H9 (cell line): ENCODE data around the gene THSD7B. TPM values are rescaled to one million over a fixed set of nuclear protein-coding genes. Genes with fewer than 3 reads are reported as not detected.

Experiments used
- DNase-seq: peaks from one replicate; pipeline ENCODE4 v3.0.0-alpha.2; 2017
- H2AFZ ChIP-seq: one replicate; pipeline ENCODE4 v1.6.1; 2013; ENCODE audit warnings: mild to moderate bottlenecking, low read length, control low read depth, moderate library complexity
- H2AK5ac ChIP-seq: 2 replicates; pipeline ENCODE4 v1.6.1; 2013; ENCODE audit warnings: low read length, control low read depth, mixed read lengths; ENCODE audit not compliant: insufficient read length
- H2BK120ac ChIP-seq: one replicate; pipeline ENCODE4 v1.6.1; 2013; ENCODE audit warnings: low read depth, mild to moderate bottlenecking, low read length, control low read depth, inconsistent platforms; ENCODE audit not compliant: poor library complexity, severe bottlenecking
- H2BK12ac ChIP-seq: 2 replicates; pipeline ENCODE4 v1.6.1; 2013; ENCODE audit warnings: low read length, control low read depth, mixed read lengths, low read depth; ENCODE audit not compliant: insufficient read length
- H2BK15ac ChIP-seq: 2 replicates; pipeline ENCODE4 v1.6.1; 2013; ENCODE audit warnings: low read depth, low read length, control low read depth
- H2BK20ac ChIP-seq: one replicate; pipeline ENCODE4 v1.6.1; 2013; ENCODE audit warnings: low read depth, mild to moderate bottlenecking, low read length, control low read depth, inconsistent platforms; ENCODE audit not compliant: poor library complexity, severe bottlenecking
- H2BK5ac ChIP-seq: 2 replicates; pipeline ENCODE4 v1.6.1; 2013; ENCODE audit warnings: low read length, control low read depth, mixed read lengths; ENCODE audit not compliant: insufficient read length
- H3K14ac ChIP-seq: 2 replicates; pipeline ENCODE4 v1.6.1; 2013; ENCODE audit warnings: low read length, control low read depth; ENCODE audit not compliant: insufficient read depth
- H3K18ac ChIP-seq: 2 replicates; pipeline ENCODE4 v1.6.1; 2013; ENCODE audit warnings: low read depth, mild to moderate bottlenecking, mixed read lengths, low read length, control low read depth; ENCODE audit not compliant: insufficient read length
- H3K23ac ChIP-seq: 2 replicates; pipeline ENCODE4 v1.6.1; 2013; ENCODE audit warnings: low read length, control low read depth, mixed read lengths, low read depth; ENCODE audit not compliant: insufficient read length
- H3K23me2 ChIP-seq: 2 replicates; pipeline ENCODE4 v1.6.1; 2013; ENCODE audit warnings: low read depth, mild to moderate bottlenecking, mixed read lengths, low read length, control low read depth; ENCODE audit not compliant: insufficient read length, poor library complexity, severe bottlenecking
- H3K27ac ChIP-seq: 2 replicates; pipeline ENCODE4 v1.5.1; 2013; ENCODE audit warnings: low read length, control low read depth, mixed read lengths, low read depth; ENCODE audit not compliant: insufficient read length
- H3K27me3 ChIP-seq: 2 replicates; pipeline ENCODE4 v1.6.1; 2013; ENCODE audit warnings: low read length, control low read depth, inconsistent platforms; ENCODE audit not compliant: insufficient read depth
- H3K4ac ChIP-seq: 2 replicates; pipeline ENCODE4 v1.6.1; 2013; ENCODE audit warnings: low read depth, mild to moderate bottlenecking, control low read depth, inconsistent platforms, low read length, moderate library complexity
- H3K4me1 ChIP-seq: 2 replicates; pipeline ENCODE4 v1.6.1; 2013; ENCODE audit warnings: low read length, control low read depth, inconsistent platforms; ENCODE audit not compliant: insufficient read depth
- H3K4me2 ChIP-seq: 2 replicates; pipeline ENCODE4 v1.6.1; 2013; ENCODE audit warnings: low read length, control low read depth, mixed read lengths; ENCODE audit not compliant: insufficient read length, insufficient read depth
- H3K56ac ChIP-seq: 2 replicates; pipeline ENCODE4 v1.6.1; 2013; ENCODE audit warnings: low read depth, mild to moderate bottlenecking, mixed read lengths, low read length, control low read depth; ENCODE audit not compliant: insufficient read length
- H3K79me1 ChIP-seq: 2 replicates; pipeline ENCODE4 v1.6.1; 2013; ENCODE audit warnings: low read depth, mild to moderate bottlenecking, moderate library complexity, low read length, control low read depth, inconsistent platforms; ENCODE audit not compliant: insufficient read depth, poor library complexity, severe bottlenecking
- H3K79me2 ChIP-seq: 2 replicates; pipeline ENCODE4 v1.6.1; 2013; ENCODE audit warnings: low read length, control low read depth, inconsistent platforms; ENCODE audit not compliant: insufficient read depth
- H3K9ac ChIP-seq: 2 replicates; pipeline ENCODE4 v1.6.1; 2013; ENCODE audit warnings: low read length, control low read depth, mixed read lengths; ENCODE audit not compliant: insufficient read length; ENCODE audit errors: extremely low read depth
- H3K9me3 ChIP-seq: one replicate; pipeline ENCODE4 v1.6.1; 2013; ENCODE audit warnings: low read depth, low read length, inconsistent platforms; ENCODE audit not compliant: control insufficient read depth
- H3T11ph ChIP-seq: one replicate; pipeline ENCODE4 v1.6.1; 2013; ENCODE audit warnings: mild to moderate bottlenecking, low read length, control low read depth, inconsistent platforms
- H4K20me1 ChIP-seq: one replicate; pipeline ENCODE4 v1.6.1; 2013; ENCODE audit not compliant: control insufficient read depth, insufficient read length, insufficient read depth
- H4K5ac ChIP-seq: 2 replicates; pipeline ENCODE4 v1.6.1; 2013; ENCODE audit warnings: low read depth, mild to moderate bottlenecking, mixed read lengths, low read length, control low read depth; ENCODE audit not compliant: insufficient read length
- H4K8ac ChIP-seq: replicated peaks from 2 replicates; pipeline ENCODE4 v1.6.1; 2013; ENCODE audit warnings: low read length, control low read depth, mixed read lengths, low read depth; ENCODE audit not compliant: insufficient read length
- H4K91ac ChIP-seq: 2 replicates; pipeline ENCODE4 v1.6.1; 2013; ENCODE audit warnings: low read depth, mild to moderate bottlenecking, moderate library complexity, mixed read lengths, low read length, control low read depth; ENCODE audit not compliant: insufficient read length
- H3K27ac Mint-ChIP-seq, 3 experiments: 2 replicates in 2 of 3; 3 replicates in 1 of 3; pipeline ENCODE4 v1.8.0; 2020 to 2021; ENCODE audit warnings: mixed read lengths in 3 of 3, mild to moderate bottlenecking in 1 of 3, moderate library complexity in 1 of 3
- H3K27me3 Mint-ChIP-seq: 2 replicates; pipeline ENCODE4 v1.8.0; 2021; ENCODE audit warnings: low read depth, mild to moderate bottlenecking, moderate library complexity, mixed read lengths
- H3K36me3 Mint-ChIP-seq, 3 experiments: 2 replicates in 2 of 3; 3 replicates in 1 of 3; pipeline ENCODE4 v1.8.0; 2020 to 2021; ENCODE audit warnings: low read depth in 3 of 3, mixed read lengths in 3 of 3; ENCODE audit not compliant: insufficient read depth in 1 of 3
- H3K4me1 Mint-ChIP-seq, 2 experiments: 2 replicates each; pipeline ENCODE4 v1.8.0; 2020; ENCODE audit warnings: mixed read lengths in 2 of 2
- H3K4me3 Mint-ChIP-seq, 2 experiments: 2 replicates in 1 of 2; 3 replicates in 1 of 2; pipeline ENCODE4 v1.8.0; 2020 to 2021; ENCODE audit warnings: mild to moderate bottlenecking in 2 of 2, mixed read lengths in 2 of 2, moderate library complexity in 1 of 2
- H3K9me3 Mint-ChIP-seq, 2 experiments: 2 replicates in 1 of 2; 3 replicates in 1 of 2; pipeline ENCODE4 v1.8.0; 2020; ENCODE audit warnings: mild to moderate bottlenecking in 2 of 2, mixed read lengths in 2 of 2, moderate library complexity in 1 of 2
- WGBS: extraction: QIAGEN DNeasy Blood & Tissue Kit; methylation state at CpG from one replicate; pipeline ENCODE4 v1.1.7; 2013; ENCODE audit warnings: missing lambda C conversion rate, low lambda C conversion rate, mixed read lengths; ENCODE audit not compliant: insufficient read length; ENCODE audit errors: extremely low coverage; 5-methylcytosine and 5-hydroxymethylcytosine counted together
- total RNA-seq: library from RNA; stranded (reverse); gene quantifications from 2 replicates; pipeline ENCODE4 v1.2.1, GENCODE V29; 2021
- TF ChIP-seq, protein P1 (sequence below): fragments of 200-600 bp; sonication (generic); conservative IDR thresholded peaks from 3 replicates; pipeline ENCODE4 v1.8.0; 2021; ENCODE audit warnings: antibody characterized with exemption, mild to moderate bottlenecking

Gene THSD7B
- total RNA-seq, 1 experiment from 2014 or later, result 0.85 TPM

GRCh38 chr2:136738044-136738443 lies 27.3 kb upstream of the THSD7B start:
- H3K79me1 ChIP-seq, result no peaks in the 10 kb centered on the region
- TF ChIP-seq, protein P1, sequence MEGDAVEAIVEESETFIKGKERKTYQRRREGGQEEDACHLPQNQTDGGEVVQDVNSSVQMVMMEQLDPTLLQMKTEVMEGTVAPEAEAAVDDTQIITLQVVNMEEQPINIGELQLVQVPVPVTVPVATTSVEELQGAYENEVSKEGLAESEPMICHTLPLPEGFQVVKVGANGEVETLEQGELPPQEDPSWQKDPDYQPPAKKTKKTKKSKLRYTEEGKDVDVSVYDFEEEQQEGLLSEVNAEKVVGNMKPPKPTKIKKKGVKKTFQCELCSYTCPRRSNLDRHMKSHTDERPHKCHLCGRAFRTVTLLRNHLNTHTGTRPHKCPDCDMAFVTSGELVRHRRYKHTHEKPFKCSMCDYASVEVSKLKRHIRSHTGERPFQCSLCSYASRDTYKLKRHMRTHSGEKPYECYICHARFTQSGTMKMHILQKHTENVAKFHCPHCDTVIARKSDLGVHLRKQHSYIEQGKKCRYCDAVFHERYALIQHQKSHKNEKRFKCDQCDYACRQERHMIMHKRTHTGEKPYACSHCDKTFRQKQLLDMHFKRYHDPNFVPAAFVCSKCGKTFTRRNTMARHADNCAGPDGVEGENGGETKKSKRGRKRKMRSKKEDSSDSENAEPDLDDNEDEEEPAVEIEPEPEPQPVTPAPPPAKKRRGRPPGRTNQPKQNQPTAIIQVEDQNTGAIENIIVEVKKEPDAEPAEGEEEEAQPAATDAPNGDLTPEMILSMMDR, result no peak
- no peak overlapping the region for H3K4ac ChIP-seq
- H3K4me1 ChIP-seq, result no peaks in the 10 kb centered on the region
- H2AFZ ChIP-seq, result no peak overlapping the region
- Mint-ChIP-seq H3K27ac (no peak overlapping the region), H3K36me3 (no peaks in the 10 kb centered on the region), H3K4me1 (no peaks in the 10 kb centered on the region; a peak in 1 of 4 replicates), H3K4me3 (no peak overlapping the region), H3K27me3 (peaks cover 21% of the 10 kb centered on the region; the same call in 1 of the 2 replicates), H3K9me3 (no peaks in the 10 kb centered on the region)
- H2BK15ac ChIP-seq, result no peak overlapping the region
- H2AK5ac ChIP-seq, result no peak overlapping the region
- H3K56ac ChIP-seq, result no peak overlapping the region
- no peak overlapping the region for H3K18ac ChIP-seq
- no peak overlapping the region for H4K8ac ChIP-seq
- H4K91ac ChIP-seq, result no peak overlapping the region
- no peak overlapping the region for H2BK120ac ChIP-seq
- H3T11ph ChIP-seq, result no peak overlapping the region
- no peak overlapping the region for H3K23ac ChIP-seq
- no peak overlapping the region for H4K5ac ChIP-seq
- no CpG with 5 or more reads among the region's 2 CpGs for WGBS
- no peaks in the 10 kb centered on the region for H3K23me2 ChIP-seq
- no peak overlapping the region for H3K14ac ChIP-seq
- H2BK5ac ChIP-seq, result no peak overlapping the region
- no peaks in the 10 kb centered on the region for H3K27me3 ChIP-seq
- H3K79me2 ChIP-seq, result no peaks in the 10 kb centered on the region
- H3K27ac ChIP-seq, result no peak overlapping the region
- H2BK20ac ChIP-seq, result no peak overlapping the region
- peak; percentile 24 for DNase-seq
- no peak overlapping the region for H3K4me2 ChIP-seq
- no peaks in the 10 kb centered on the region for H4K20me1 ChIP-seq
- no peaks in the 10 kb centered on the region for H3K9me3 ChIP-seq
- H3K9ac ChIP-seq, result no peak overlapping the region
- H2BK12ac ChIP-seq, result no peak overlapping the region
